Measurements from ENCODE around the gene P3H3. TPM values are rescaled to one million over a fixed set of nuclear protein-coding genes. Genes with fewer than 3 reads are reported as not detected.

P3H3 gene
- total and polyA plus RNA-seq, 2 donors (not counting 3 experiments of a cell fraction or from before 2014, with no cell fraction given): 75.9 to 76.5 TPM

- H3K4me3 ChIP-seq (replicated peaks in 1 of 3; ENCODE audit: insufficient read depth in 1 of 3, low read depth in 1 of 3, low read length in 3 of 3): no peak overlapping the region
- no peaks in the 10 kb centered on the region for H3K79me2 ChIP-seq (ENCODE audit: control insufficient read depth, insufficient read depth, low read length)
- TF ChIP-seq EZH2 (IDR thresholded peaks at IDR 0.05; ENCODE audit: borderline replicate concordance, low read depth, low read length, severe bottlenecking) (no peak), GATA2 (IDR thresholded peaks at IDR 0.05; ENCODE audit: insufficient read depth, insufficient read length, low read depth, low read length) (no peak), POLR2A (IDR thresholded peaks at IDR 0.05; ENCODE audit: low read depth, low read length) (no peak), MYC (IDR thresholded peaks at IDR 0.05; ENCODE audit: low read depth, low read length) (no peak), MAX (IDR thresholded peaks at IDR 0.05; ENCODE audit: insufficient read depth, insufficient read length) (no peak), CTCF (IDR thresholded peaks at IDR 0.05; ENCODE audit: extremely low read depth in 1 of 2, insufficient read depth in 1 of 2, low read depth in 1 of 2, low read length in 2 of 2) (no peak), POLR2AphosphoS5 (IDR thresholded peaks at IDR 0.05; ENCODE audit: insufficient read depth, low read depth, low read length) (no peak), FOS (IDR thresholded peaks at IDR 0.05; ENCODE audit: borderline replicate concordance, insufficient read depth, low read length) (no peak), JUN (IDR thresholded peaks at IDR 0.05; ENCODE audit: borderline replicate concordance, insufficient read depth, insufficient read length, low read depth) (no peak)
- CTCF ChIA-PET: interaction anchor here (1.0 to 1.9 kb wide), 3 partner anchors 8 to 11 kb away, joined by 4 to 7 read pairs (median 5); partner anchors contain the start of gene SPSB2
- POLR2A ChIA-PET: no interaction called here
- FAIRE-seq: no peak
- H3K27me3 ChIP-seq (ENCODE audit: control insufficient read depth in 2 of 2, insufficient read depth in 2 of 2, low read length in 2 of 2): no peaks in the 10 kb centered on the region
- no peaks in the 10 kb centered on the region for H4K20me1 ChIP-seq (replicated peaks; ENCODE audit: control insufficient read depth, extremely low read depth, insufficient read depth, low read length)
- H3K27ac ChIP-seq (ENCODE audit: insufficient read depth, low read depth, low read length): no peak overlapping the region
- DNase-seq (ENCODE audit: low read depth, low spot score): no peak
- H3K9me1 ChIP-seq (replicated peaks; ENCODE audit: control insufficient read depth, extremely low read depth, insufficient read depth, low read length): no peaks in the 10 kb centered on the region
- H3K36me3 ChIP-seq (ENCODE audit: control insufficient read depth in 2 of 2, extremely low read depth in 1 of 2, insufficient read depth in 2 of 2, low read length in 2 of 2): peaks cover 15 to 64% of the 10 kb centered on the region in 2 experiments
- no peak overlapping the region for H3K9ac ChIP-seq (replicated peaks; ENCODE audit: extremely low read depth, insufficient read depth, low read length)
- no peak overlapping the region for H2AFZ ChIP-seq (ENCODE audit: low read depth, low read length)
- dilution Hi-C loops (cut with MboI; ENCODE audit: extremely low pct_ligation_motif_present, low sequenced_read_pairs): no loop called here
- H3K4me2 ChIP-seq (ENCODE audit: insufficient read depth, low read length): no peak overlapping the region
- BruUV-seq (replicated peaks): no TSS peak
- H3K4me1 ChIP-seq (ENCODE audit: control insufficient read depth, extremely low read depth, insufficient read depth, low read length): no peaks in the 10 kb centered on the region
- no peaks in the 10 kb centered on the region for H3K9me3 ChIP-seq (replicated peaks; ENCODE audit: control insufficient read depth, insufficient read depth, low read length)
- intact Hi-C loops (cut with micrococcal nuclease): no loop called here
Observed at GRCh38 chr12:6861391-6861790, 33.2 kb downstream of the P3H3 start.

Data from endothelial cell of umbilical vein (primary cell).